Muscle layer of duodenum (tissue), 2 donors: ENCODE results near the gene TIMM10.

Experiments used
- H3K27ac ChIP-seq: one replicate; pipeline ENCODE4 v1.7.0; 2013; ENCODE audit warnings: mild to moderate bottlenecking, low read length
- H3K27me3 ChIP-seq: one replicate; pipeline ENCODE4 v1.7.0; 2013; ENCODE audit warnings: low read depth, mild to moderate bottlenecking, control low read depth, low read length
- H3K36me3 ChIP-seq, 2 donors: one replicate each; pipeline ENCODE4 v1.7.0; 2013; ENCODE audit warnings: low read length in 2 of 2, control low read depth in 1 of 2, mild to moderate bottlenecking in 1 of 2; ENCODE audit not compliant: insufficient read depth in 2 of 2, control insufficient read depth in 1 of 2
- H3K4me1 ChIP-seq, 2 donors: one replicate each; pipeline ENCODE4 v1.7.0; 2013; ENCODE audit warnings: low read length in 2 of 2, mild to moderate bottlenecking in 2 of 2, control low read depth in 1 of 2, moderate library complexity in 1 of 2; ENCODE audit not compliant: insufficient read depth in 2 of 2, control insufficient read depth in 1 of 2
- H3K4me3 ChIP-seq, 2 donors: one replicate each; pipeline ENCODE4 v1.7.0; 2013; ENCODE audit warnings: low read length in 2 of 2, low read depth in 1 of 2, mild to moderate bottlenecking in 1 of 2
- H3K9me3 ChIP-seq, 2 donors: one replicate each; pipeline ENCODE4 v1.7.0; 2013; ENCODE audit warnings: low read length in 2 of 2, control low read depth in 1 of 2, mild to moderate bottlenecking in 1 of 2; ENCODE audit not compliant: control insufficient read depth in 1 of 2
- donor health status: healthy.

The TIMM10 gene

GRCh38 chr11:57514538-57515331, 15.8 kb downstream of the TIMM10 start:
- no peaks in the 10 kb centered on the region for H3K9me3 ChIP-seq
- H3K4me3 ChIP-seq: peak overlapping the region; percentile 88 to 94
- H3K36me3 ChIP-seq: no peaks in the 10 kb centered on the region
- peaks cover 0 to 25% of the 10 kb centered on the region in 2 donors for H3K4me1 ChIP-seq
- H3K27me3 ChIP-seq: no peaks in the 10 kb centered on the region
- H3K27ac ChIP-seq: no peak overlapping the region

GRCh38 chr11:57513911-57514537, 16.5 kb downstream of the TIMM10 start:
- Histone ChIP-seq H3K4me1 (peaks cover 0 to 25% of the 10 kb centered on the region in 2 donors), H3K4me3 (peak overlapping the region; percentile 88 to 94), H3K27ac (no peak overlapping the region), H3K36me3 (no peaks in the 10 kb centered on the region), H3K9me3 (no peaks in the 10 kb centered on the region), H3K27me3 (no peaks in the 10 kb centered on the region)

GRCh38 chr11:57513452-57513795, 17.1 kb downstream of the TIMM10 start:
- Histone ChIP-seq H3K9me3 (no peaks in the 10 kb centered on the region), H3K27ac (no peak overlapping the region)

GRCh38 chr11:57512646-57513451, 17.7 kb downstream of the TIMM10 start:
- Histone ChIP-seq H3K36me3 (no peaks in the 10 kb centered on the region), H3K4me3 (no peak overlapping the region), H3K4me1 (peaks cover 0 to 25% of the 10 kb centered on the region in 2 donors), H3K27ac (no peak overlapping the region), H3K27me3 (no peaks in the 10 kb centered on the region), H3K9me3 (no peaks in the 10 kb centered on the region)

More at GRCh38 chr11:57513452-57513795, 17.1 kb downstream of the TIMM10 start:
- Histone ChIP-seq H3K27me3 (no peaks in the 10 kb centered on the region), H3K4me1 (peaks cover 0 to 25% of the 10 kb centered on the region in 2 donors), H3K4me3 (no peak overlapping the region), H3K36me3 (no peaks in the 10 kb centered on the region)

- no peaks in the 10 kb centered on the region for H3K27me3 ChIP-seq
- H3K36me3 ChIP-seq: no peaks in the 10 kb centered on the region
- H3K27ac ChIP-seq: no peak overlapping the region
- H3K9me3 ChIP-seq: no peaks in the 10 kb centered on the region
- H3K4me1 ChIP-seq: peaks cover 0 to 25% of the 10 kb centered on the region in 2 donors
- H3K4me3 ChIP-seq: no peak overlapping the region
Measured at GRCh38 chr11:57511741-57512430, 18.7 kb downstream of the TIMM10 start.

- Histone ChIP-seq H3K27ac (no peak overlapping the region), H3K36me3 (no peaks in the 10 kb centered on the region), H3K4me3 (no peak overlapping the region), H3K4me1 (peaks cover 0 to 6% of the 10 kb centered on the region in 2 donors), H3K9me3 (no peaks in the 10 kb centered on the region), H3K27me3 (no peaks in the 10 kb centered on the region)
Measured at GRCh38 chr11:57508341-57509170, 22.0 kb downstream of the TIMM10 start.

- Histone ChIP-seq H3K27me3 (no peaks in the 10 kb centered on the region), H3K4me1 (no peaks in the 10 kb centered on the region), H3K36me3 (no peaks in the 10 kb centered on the region), H3K9me3 (no peaks in the 10 kb centered on the region), H3K27ac (no peak overlapping the region), H3K4me3 (no peak overlapping the region)
Measured at GRCh38 chr11:57506522-57506921, 24.0 kb downstream of the TIMM10 start.

- Histone ChIP-seq H3K4me3 (no peak overlapping the region), H3K27ac (no peak overlapping the region), H3K4me1 (peaks cover 0 to under 1% of the 10 kb centered on the region in 2 donors), H3K27me3 (no peaks in the 10 kb centered on the region), H3K36me3 (no peaks in the 10 kb centered on the region), H3K9me3 (no peaks in the 10 kb centered on the region)
Measured at GRCh38 chr11:57504511-57504910, 26.0 kb downstream of the TIMM10 start.

GRCh38 chr11:57502870-57503269, 27.7 kb downstream of the TIMM10 start:
- Histone ChIP-seq H3K4me3 (no peak overlapping the region), H3K27me3 (no peaks in the 10 kb centered on the region), H3K36me3 (no peaks in the 10 kb centered on the region), H3K4me1 (peaks cover 3 to 7% of the 10 kb centered on the region in 2 donors), H3K9me3 (no peaks in the 10 kb centered on the region), H3K27ac (no peak overlapping the region)

GRCh38 chr11:57502376-57502775, 28.2 kb downstream of the TIMM10 start:
- Histone ChIP-seq H3K27ac (no peak overlapping the region), H3K4me3 (no peak overlapping the region), H3K9me3 (no peaks in the 10 kb centered on the region), H3K36me3 (no peaks in the 10 kb centered on the region), H3K4me1 (peaks cover 3 to 7% of the 10 kb centered on the region in 2 donors), H3K27me3 (no peaks in the 10 kb centered on the region)
